Peyer's patch (tissue), 4 donors: Measurements from ENCODE around the gene FTO.

ENCODE experiments used
- POLR2A ChIP-seq, 2 donors: fragments of 450-650 bp; IDR thresholded peaks; one replicate each; pipeline ENCODE4 v1.5.1; 2017; ENCODE audit warnings: antibody characterized with exemption in 2 of 2, mild to moderate bottlenecking in 2 of 2, moderate library complexity in 2 of 2
- TF ChIP-seq, protein P1 (sequence below), 6 experiments: fragments of 450-650 bp in 4 of 6; fragments of 200-600 bp in 2 of 6; sonication (generic) in 1 of 6; IDR thresholded peaks; one replicate each; pipeline ENCODE4 v1.5.1; 2017 to 2019; ENCODE audit warnings: antibody characterized with exemption in 6 of 6, mild to moderate bottlenecking in 3 of 6, moderate library complexity in 1 of 6

DNA sequence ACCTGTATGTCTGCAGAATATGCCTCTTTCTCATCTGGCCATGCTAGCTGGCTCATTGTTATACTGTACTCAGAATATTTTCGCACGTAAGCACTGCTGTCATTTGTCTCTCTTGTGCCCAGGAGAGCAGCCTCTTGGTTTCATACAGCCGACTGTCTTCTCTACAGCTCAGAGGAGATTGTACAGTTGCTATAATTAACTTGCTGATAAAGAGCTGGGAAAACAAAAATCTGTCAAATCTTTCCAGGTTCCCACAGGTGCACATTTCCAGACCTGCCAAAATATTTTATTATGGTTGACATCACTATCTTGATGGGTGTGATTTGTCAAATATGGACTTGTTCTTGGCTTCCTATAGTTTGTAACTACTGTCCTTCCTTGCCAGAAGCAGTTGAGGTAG, 122.7 kb downstream of the FTO start:
- TF ChIP-seq, protein P1, sequence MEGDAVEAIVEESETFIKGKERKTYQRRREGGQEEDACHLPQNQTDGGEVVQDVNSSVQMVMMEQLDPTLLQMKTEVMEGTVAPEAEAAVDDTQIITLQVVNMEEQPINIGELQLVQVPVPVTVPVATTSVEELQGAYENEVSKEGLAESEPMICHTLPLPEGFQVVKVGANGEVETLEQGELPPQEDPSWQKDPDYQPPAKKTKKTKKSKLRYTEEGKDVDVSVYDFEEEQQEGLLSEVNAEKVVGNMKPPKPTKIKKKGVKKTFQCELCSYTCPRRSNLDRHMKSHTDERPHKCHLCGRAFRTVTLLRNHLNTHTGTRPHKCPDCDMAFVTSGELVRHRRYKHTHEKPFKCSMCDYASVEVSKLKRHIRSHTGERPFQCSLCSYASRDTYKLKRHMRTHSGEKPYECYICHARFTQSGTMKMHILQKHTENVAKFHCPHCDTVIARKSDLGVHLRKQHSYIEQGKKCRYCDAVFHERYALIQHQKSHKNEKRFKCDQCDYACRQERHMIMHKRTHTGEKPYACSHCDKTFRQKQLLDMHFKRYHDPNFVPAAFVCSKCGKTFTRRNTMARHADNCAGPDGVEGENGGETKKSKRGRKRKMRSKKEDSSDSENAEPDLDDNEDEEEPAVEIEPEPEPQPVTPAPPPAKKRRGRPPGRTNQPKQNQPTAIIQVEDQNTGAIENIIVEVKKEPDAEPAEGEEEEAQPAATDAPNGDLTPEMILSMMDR (IDR thresholded peaks at IDR 0.05) = no peak
- TF ChIP-seq POLR2A (IDR thresholded peaks at IDR 0.05) = no peak
